ENCODE measurements around the gene SLC35A1. TPM values are rescaled to one million over a fixed set of nuclear protein-coding genes. Genes with fewer than 3 reads are reported as not detected.

SLC35A1 gene
- total RNA-seq, 1 donor from 2014 or later, result 21.9 TPM

- no peaks in the 10 kb centered on the region for H3K27me3 Mint-ChIP-seq (ENCODE audit: unreplicated experiment)
- H3K4me1 Mint-ChIP-seq (ENCODE audit: low read depth, unreplicated experiment), result no peaks in the 10 kb centered on the region
- H3K36me3 Mint-ChIP-seq (ENCODE audit: unreplicated experiment), result peaks cover 15% of the 10 kb centered on the region
- peaks cover 5% of the 10 kb centered on the region for H3K9me3 Mint-ChIP-seq (ENCODE audit: unreplicated experiment)
- DNase-seq, result no peak
- no peak overlapping the region for H3K27ac Mint-ChIP-seq (ENCODE audit: unreplicated experiment)
- no peak overlapping the region for H3K4me3 Mint-ChIP-seq (ENCODE audit: unreplicated experiment)
- TF ChIP-seq CTCF (IDR thresholded peaks at IDR 0.05; ENCODE audit: partially characterized antibody, unreplicated experiment), result no peak
Measured at GRCh38 chr6:87543696-87544473, 71.1 kb downstream of the SLC35A1 start.

GRCh38 chr6:87544474-87544735 is 71.6 kb downstream of the SLC35A1 start:
- no peaks in the 10 kb centered on the region for H3K4me1 Mint-ChIP-seq (ENCODE audit: low read depth, unreplicated experiment)
- H3K4me3 Mint-ChIP-seq (ENCODE audit: unreplicated experiment), result no peak overlapping the region
- no peaks in the 10 kb centered on the region for H3K27me3 Mint-ChIP-seq (ENCODE audit: unreplicated experiment)
- DNase-seq, result no peak
- H3K9me3 Mint-ChIP-seq (ENCODE audit: unreplicated experiment), result peaks cover 4% of the 10 kb centered on the region
- H3K27ac Mint-ChIP-seq (ENCODE audit: unreplicated experiment), result no peak overlapping the region
- no peak for TF ChIP-seq CTCF (IDR thresholded peaks at IDR 0.05; ENCODE audit: partially characterized antibody, unreplicated experiment)
- H3K36me3 Mint-ChIP-seq (ENCODE audit: unreplicated experiment), result peaks cover 11% of the 10 kb centered on the region

GRCh38 chr6:87551799-87552198 is 79.0 kb downstream of the SLC35A1 start:
- peaks cover under 1% of the 10 kb centered on the region for H3K9me3 Mint-ChIP-seq (ENCODE audit: unreplicated experiment)
- no peak overlapping the region for H3K4me3 Mint-ChIP-seq (ENCODE audit: unreplicated experiment)
- DNase-seq, result no peak
- no peaks in the 10 kb centered on the region for H3K36me3 Mint-ChIP-seq (ENCODE audit: unreplicated experiment)
- no peaks in the 10 kb centered on the region for H3K4me1 Mint-ChIP-seq (ENCODE audit: low read depth, unreplicated experiment)
- no peak overlapping the region for H3K27ac Mint-ChIP-seq (ENCODE audit: unreplicated experiment)
- no peaks in the 10 kb centered on the region for H3K27me3 Mint-ChIP-seq (ENCODE audit: unreplicated experiment)
- no peak for TF ChIP-seq CTCF (IDR thresholded peaks at IDR 0.05; ENCODE audit: partially characterized antibody, unreplicated experiment)

GRCh38 chr6:87553159-87553765 is 80.5 kb downstream of the SLC35A1 start:
- no peaks in the 10 kb centered on the region for H3K27me3 Mint-ChIP-seq (ENCODE audit: unreplicated experiment)
- peaks cover 3% of the 10 kb centered on the region for H3K9me3 Mint-ChIP-seq (ENCODE audit: unreplicated experiment)
- no peak overlapping the region for H3K27ac Mint-ChIP-seq (ENCODE audit: unreplicated experiment)
- no peak for TF ChIP-seq CTCF (IDR thresholded peaks at IDR 0.05; ENCODE audit: partially characterized antibody, unreplicated experiment)
- DNase-seq, result no peak
- H3K4me1 Mint-ChIP-seq (ENCODE audit: low read depth, unreplicated experiment), result no peaks in the 10 kb centered on the region
- no peak overlapping the region for H3K4me3 Mint-ChIP-seq (ENCODE audit: unreplicated experiment)
- no peaks in the 10 kb centered on the region for H3K36me3 Mint-ChIP-seq (ENCODE audit: unreplicated experiment)

DNA sequence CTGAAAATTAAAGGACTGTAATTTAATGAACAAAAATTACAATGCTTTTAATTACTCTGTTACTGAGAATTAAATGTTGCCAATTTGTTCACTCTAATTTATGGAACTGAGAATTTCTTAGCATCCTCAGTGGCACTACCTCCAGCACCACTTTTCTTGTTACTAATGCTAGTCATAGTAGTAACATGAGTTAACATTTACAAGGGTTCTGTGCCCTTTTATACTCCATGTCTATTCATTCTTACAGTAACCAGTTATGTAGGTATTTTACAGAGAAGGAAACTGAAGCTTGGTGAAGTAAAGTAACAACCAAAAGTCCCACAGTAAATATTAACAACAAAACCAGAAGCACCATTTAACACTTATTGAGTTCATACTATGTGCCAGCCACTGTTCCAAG is 82.7 kb downstream of the SLC35A1 start:
- no peak overlapping the region for H3K27ac Mint-ChIP-seq (ENCODE audit: unreplicated experiment)
- H3K4me3 Mint-ChIP-seq (ENCODE audit: unreplicated experiment), result no peak overlapping the region
- peaks cover 3% of the 10 kb centered on the region for H3K9me3 Mint-ChIP-seq (ENCODE audit: unreplicated experiment)
- no peak for DNase-seq
- H3K4me1 Mint-ChIP-seq (ENCODE audit: low read depth, unreplicated experiment), result no peaks in the 10 kb centered on the region
- no peaks in the 10 kb centered on the region for H3K36me3 Mint-ChIP-seq (ENCODE audit: unreplicated experiment)
- TF ChIP-seq CTCF (IDR thresholded peaks at IDR 0.05; ENCODE audit: partially characterized antibody, unreplicated experiment), result no peak
- no peaks in the 10 kb centered on the region for H3K27me3 Mint-ChIP-seq (ENCODE audit: unreplicated experiment)

Measured in glutamatergic neuron (in vitro differentiated cells).